K562 (cell line): Measurements from ENCODE around the gene ZNRF3. TPM values are rescaled to one million over a fixed set of nuclear protein-coding genes. Genes with fewer than 3 reads are reported as not detected.

ENCODE experiments used
- ATAC-seq: fragments of 200-7000 bp; cut with Tn5 transposase; 3 replicates; pipeline ENCODE4 v1.9.1; 2020; ENCODE audit warnings: moderate library complexity
- BruUV-seq: library from RNA; stranded (reverse); fragments of 400-500 nt; replicated peaks from 2 replicates; lab custom pipeline; 2021; lab: Mats Ljungman, UMichigan
- CTCF ChIA-PET: fragments of 300-600 bp; formaldehyde crosslinking; extraction: SDS; loops from one replicate; lab custom pipeline; 2021; ENCODE audit warnings: low intra/inter-chr PET ratio; lab: Yijun Ruan, JAX
- POLR2A ChIA-PET: fragments of 300-600, 350-650 bp; sonication (Branson Sonifier 250); formaldehyde crosslinking; extraction: SDS; loops from one replicate; lab custom pipeline; 2021; ENCODE audit warnings: antibody characterized with exemption, inconsistent platforms; lab: Yijun Ruan, JAX
- DNase-seq, 4 experiments: peaks; one replicate each; pipeline versions ENCODE4 v3.0.0 to v3.0.0-alpha.2; 2011 to 2018; ENCODE audit warnings: low spot score in 3 of 4, mixed read lengths in 3 of 4; ENCODE audit errors: extremely low read depth in 1 of 4
- FAIRE-seq: peaks from 2 replicates; lab custom pipeline; 2011; peaks lifted over from hg19 to GRCh38; lab: Jason Lieb, UNC
- H2AFZ ChIP-seq: 2 replicates; pipeline ENCODE4 v1.6.0; 2011; ENCODE audit warnings: low read depth, low read length, control low read depth, inconsistent platforms
- H3K27ac ChIP-seq: fragments of 200-600 bp; 3 replicates; pipeline ENCODE4 v1.8.0; 2011; ENCODE audit warnings: low read depth, mild to moderate bottlenecking, control low read depth, inconsistent platforms, low read length, moderate library complexity, mixed read lengths; ENCODE audit errors: extremely low read depth
- H3K27me3 ChIP-seq, 2 experiments: fragments of 300-600 bp in 1 of 2; 2 replicates in 1 of 2; 3 replicates in 1 of 2; pipeline versions ENCODE4 v1.6.0 to v1.8.0; 2011; ENCODE audit warnings: inconsistent platforms in 2 of 2, low read length in 2 of 2, mild to moderate bottlenecking in 1 of 2, mixed read lengths in 1 of 2, moderate library complexity in 1 of 2; ENCODE audit not compliant: control insufficient read depth in 2 of 2, insufficient read depth in 2 of 2
- H3K36me3 ChIP-seq: fragments of 300-600 bp; 3 replicates; pipeline ENCODE4 v1.8.0; 2011; ENCODE audit warnings: mild to moderate bottlenecking, low read length, inconsistent platforms; ENCODE audit not compliant: control insufficient read depth, insufficient read depth
- H3K4me1 ChIP-seq, 2 experiments: fragments of 200-600 bp in 1 of 2; replicated peaks in 1 of 2; 2 replicates in 1 of 2; 3 replicates in 1 of 2; pipeline versions ENCODE4 v1.5.1 to v1.8.0; 2011; ENCODE audit warnings: inconsistent platforms in 2 of 2, low read length in 2 of 2, mild to moderate bottlenecking in 1 of 2, mixed read lengths in 1 of 2, moderate library complexity in 1 of 2; ENCODE audit not compliant: control insufficient read depth in 2 of 2, insufficient read depth in 2 of 2
- H3K4me2 ChIP-seq: 2 replicates; pipeline ENCODE4 v1.6.1; 2011; ENCODE audit warnings: low read length, control low read depth, inconsistent platforms, mixed read lengths; ENCODE audit not compliant: insufficient read depth
- H3K4me3 ChIP-seq: fragments of 200-600 bp; sonication (generic), shearing (Covaris generic); 2 replicates; pipeline ENCODE4 v1.5.1; 2016; ENCODE audit warnings: control low read depth, inconsistent platforms
- H3K79me2 ChIP-seq: fragments of 200-600 bp; 3 replicates; pipeline ENCODE4 v1.8.0; 2011; ENCODE audit warnings: low read length, inconsistent platforms; ENCODE audit not compliant: control insufficient read depth, insufficient read depth
- H3K9ac ChIP-seq, 2 experiments: 2 replicates each; pipeline versions ENCODE4 v1.6.0 to v1.6.1; 2011; ENCODE audit warnings: low read depth in 2 of 2, low read length in 2 of 2, control low read depth in 1 of 2, inconsistent platforms in 1 of 2, mild to moderate bottlenecking in 1 of 2, mixed read lengths in 1 of 2; ENCODE audit not compliant: insufficient read depth in 1 of 2
- H3K9me1 ChIP-seq: one replicate; pipeline ENCODE4 v1.6.0; 2011; ENCODE audit warnings: inconsistent platforms, mild to moderate bottlenecking, low read length, moderate library complexity; ENCODE audit not compliant: control insufficient read depth, insufficient read depth
- H3K9me3 ChIP-seq: replicated peaks from 2 replicates; pipeline ENCODE4 v1.5.1; 2011; ENCODE audit warnings: low read depth, low read length, inconsistent platforms; ENCODE audit not compliant: control insufficient read depth, insufficient read depth
- H4K20me1 ChIP-seq: replicated peaks from 2 replicates; pipeline ENCODE4 v1.6.1; 2011; ENCODE audit warnings: low read length, inconsistent platforms, mixed read lengths; ENCODE audit not compliant: control insufficient read depth, insufficient read depth
- ARHGAP35 ChIP-seq: fragments of 450-650 bp; IDR thresholded peaks from 2 replicates; pipeline ENCODE4 v1.6.1; 2018; ENCODE audit not compliant: partially characterized antibody
- CHCHD3 ChIP-seq: fragments of 250-450 bp; sonication (Bioruptor Pico); IDR thresholded peaks from 2 replicates; pipeline ENCODE4 v2.1.2; 2022; ENCODE audit warnings: mild to moderate bottlenecking
- MLX ChIP-seq, 2 experiments: fragments of 450-650 bp in 1 of 2; sonication (generic) in 1 of 2; formaldehyde crosslinking; conservative IDR thresholded peaks; 2 replicates each; pipeline versions ENCODE4 v1.4.0 to v1.8.1; 2020 to 2022; ENCODE audit warnings: mild to moderate bottlenecking in 1 of 2, missing genetic modification reagents in 1 of 2
- NR0B1 ChIP-seq: fragments of 450-650 bp; IDR thresholded peaks from one replicate; pipeline ENCODE4 v1.6.1; 2018; ENCODE audit warnings: mild to moderate bottlenecking, moderate library complexity; ENCODE audit not compliant: partially characterized antibody
- PRPF4 ChIP-seq: fragments of 200-400 bp; formaldehyde crosslinking; IDR thresholded peaks from one replicate; pipeline ENCODE4 v1.6.1; 2017; ENCODE audit warnings: low read length, low read depth, mild to moderate bottlenecking; ENCODE audit not compliant: insufficient read depth, poor library complexity, severe bottlenecking
- SAFB ChIP-seq: fragments of 200-400 bp; formaldehyde crosslinking; IDR thresholded peaks from 2 replicates; pipeline ENCODE4 v1.6.1; 2017; ENCODE audit warnings: low read depth, low read length, borderline replicate concordance
- SMARCB1 ChIP-seq: IDR thresholded peaks from 2 replicates; pipeline ENCODE4 v1.6.1; 2011; ENCODE audit warnings: improper control_type of control experiment, low read depth; ENCODE audit not compliant: insufficient read length
- SRSF7 ChIP-seq: fragments of 200-400 bp; formaldehyde crosslinking; optimal IDR thresholded peaks from 2 replicates; pipeline ENCODE3; 2017; ENCODE audit warnings: mild to moderate bottlenecking, low read depth, low read length
- ZEB2 ChIP-seq: fragments of 450-650 bp; IDR thresholded peaks from 2 replicates; pipeline ENCODE4 v1.6.1; 2016
- ZHX1 ChIP-seq: fragments of 150-350 bp; conservative IDR thresholded peaks from 2 replicates; pipeline ENCODE4 v1.6.1; 2014; ENCODE audit warnings: low read length
- ZNF316 ChIP-seq: fragments of 450-650 bp; IDR thresholded peaks from 2 replicates; pipeline ENCODE4 v1.6.1; 2016
- ZNF707 ChIP-seq: fragments of 250-450 bp; sonication (Bioruptor Pico); conservative IDR thresholded peaks from 2 replicates; pipeline ENCODE4 v1.8.0; 2022; ENCODE audit warnings: inconsistent platforms, mild to moderate bottlenecking, moderate library complexity
- WGBS: fragments of 100-300 bp; shearing (Covaris generic); methylation state at CpG from one replicate; pipeline ENCODE4 v1.1.6; 2016; ENCODE audit warnings: low coverage, mixed read lengths; ENCODE audit not compliant: insufficient coverage; ENCODE audit errors: missing lambda C conversion rate; 5-methylcytosine and 5-hydroxymethylcytosine counted together
- in situ Hi-C: fragments of 300-500 bp; cut with MboI; formaldehyde crosslinking; loops from 4 replicates; pipeline ENCODE4 v1.15.0; 2018; ENCODE audit warnings: inconsistent platforms, mixed read lengths
- intact Hi-C: fragments of 100-400 bp; cut with micrococcal nuclease; formaldehyde crosslinking; loops from 2 replicates; pipeline ENCODE4 v1.14.2; 2022
- polyA plus RNA-seq, 8 experiments: library from polyadenylated mRNA; depleted of rRNA in 4 of 8; stranded (reverse) in 5 of 8; unstranded in 3 of 8; fragments of >200 nt; fragmentation: Nextera tagmentation in 2 of 8; fragmentation: Illumina TruSeq in 1 of 8; extraction: Ambion mirVana in 2 of 8; extraction: Trizol in 1 of 8; gene quantifications; 2 replicates each; pipeline versions ENCODE4 v1.2.1 to v1.2.3, GENCODE V29; 2011 to 2014; ENCODE audit warnings: inconsistent platforms in 1 of 8, missing spikeins in 1 of 8
- total RNA-seq, 7 experiments: library from RNA; depleted of rRNA in 6 of 7; stranded (reverse); fragments of >200 nt in 6 of 7; fragmentation: Illumina TruSeq in 2 of 7; extraction: Trizol in 2 of 7; gene quantifications; 2 replicates each; pipeline versions ENCODE4 v1.2.1 to v1.2.3, GENCODE V29; 2011 to 2021; ENCODE audit warnings: low replicate concordance in 1 of 7

ZNRF3 gene
- total and polyA plus RNA-seq, 9 of the 15 experiments (the other 6 are each of a cell fraction or from before 2014, with no cell fraction given), result 0.41 to 5.9 (median 1.7) TPM

GRCh38 chr22:28988457-28988856 is 105.1 kb downstream of the ZNRF3 start:
- Histone ChIP-seq H3K27ac (no peak overlapping the region), H3K9ac (no peak overlapping the region), H3K4me2 (no peak overlapping the region), H4K20me1 (no peaks in the 10 kb centered on the region), H3K9me3 (no peaks in the 10 kb centered on the region), H3K36me3 (peaks cover 30% of the 10 kb centered on the region; the same call in 2 of the 3 replicates), H3K79me2 (no peaks in the 10 kb centered on the region), H3K9me1 (no peaks in the 10 kb centered on the region), H3K4me1 (no peaks in the 10 kb centered on the region; a peak in 1 of 5 replicates), H3K27me3 (no peaks in the 10 kb centered on the region), H3K4me3 (no peak overlapping the region), H2AFZ (no peak overlapping the region)
- in situ Hi-C loops (no loop called here), intact Hi-C loops (no loop called here)
- BruUV-seq, result no TSS peak
- no peak for FAIRE-seq
- DNase-seq, result no peak
- CTCF ChIA-PET, result no interaction called here
- no peak for ATAC-seq
- WGBS, result 83% methylated on average over 4 of the region's 4 CpGs
- TF ChIP-seq ZNF707, result no peak
- TF ChIP-seq MLX (CRISPR knock-in tag; conservative IDR thresholded peaks at IDR 0.05), result no peak
- POLR2A ChIA-PET, result interaction anchor here (0.6 kb wide), 1 partner anchor 17 kb away, joined by 3 read pairs; no protein-coding TSS in a partner anchor

GRCh38 chr22:28989035-28989464 is 105.7 kb downstream of the ZNRF3 start:
- no peak overlapping the region for H3K4me2 ChIP-seq
- H3K27ac ChIP-seq, result no peak overlapping the region
- no peaks in the 10 kb centered on the region for H3K27me3 ChIP-seq
- 88% methylated on average over 2 of the region's 5 CpGs for WGBS
- no peaks in the 10 kb centered on the region for H3K9me1 ChIP-seq
- intact Hi-C loops, result no loop called here
- H3K4me3 ChIP-seq, result no peak overlapping the region
- DNase-seq (no peak), ATAC-seq (no peak), FAIRE-seq (no peak)
- CTCF ChIA-PET, result no interaction called here
- in situ Hi-C loops, result no loop called here
- peaks cover 30% of the 10 kb centered on the region; the same call in 2 of the 3 replicates for H3K36me3 ChIP-seq
- no peaks in the 10 kb centered on the region; a peak in 1 of 5 replicates for H3K4me1 ChIP-seq
- H2AFZ ChIP-seq, result no peak overlapping the region
- POLR2A ChIA-PET, result interaction anchor here (0.6 kb wide), 1 partner anchor 16 kb away, joined by 3 read pairs; no protein-coding TSS in a partner anchor
- no peaks in the 10 kb centered on the region for H3K79me2 ChIP-seq
- H3K9ac ChIP-seq, result no peak overlapping the region
- no TSS peak for BruUV-seq
- no peaks in the 10 kb centered on the region for H4K20me1 ChIP-seq
- no peaks in the 10 kb centered on the region for H3K9me3 ChIP-seq
- no peak for TF ChIP-seq SRSF7
- no peak for TF ChIP-seq ZHX1
- no peak for TF ChIP-seq ZNF316
- no peak for TF ChIP-seq ZEB2
- no peak for TF ChIP-seq CHCHD3 (CRISPR knock-in tag)
- no peak for TF ChIP-seq SAFB
- TF ChIP-seq NR0B1, result no peak
- TF ChIP-seq SMARCB1, result no peak
- TF ChIP-seq ARHGAP35, result no peak
- no peak for TF ChIP-seq PRPF4
